GM12873 (cell line): ENCODE results near the gene MADD.

Experiments
- CTCF ChIP-seq: IDR thresholded peaks from 2 replicates; pipeline ENCODE4 v1.5.1; 2012; ENCODE audit warnings: low read depth, mild to moderate bottlenecking, moderate library complexity, low read length, control low read depth; ENCODE audit not compliant: insufficient read depth; ENCODE audit errors: missing control alignments

Gene MADD

GRCh38 chr11:47234669-47235100 lies 35.2 kb upstream of the MADD start:
- no peak for TF ChIP-seq CTCF

DNA sequence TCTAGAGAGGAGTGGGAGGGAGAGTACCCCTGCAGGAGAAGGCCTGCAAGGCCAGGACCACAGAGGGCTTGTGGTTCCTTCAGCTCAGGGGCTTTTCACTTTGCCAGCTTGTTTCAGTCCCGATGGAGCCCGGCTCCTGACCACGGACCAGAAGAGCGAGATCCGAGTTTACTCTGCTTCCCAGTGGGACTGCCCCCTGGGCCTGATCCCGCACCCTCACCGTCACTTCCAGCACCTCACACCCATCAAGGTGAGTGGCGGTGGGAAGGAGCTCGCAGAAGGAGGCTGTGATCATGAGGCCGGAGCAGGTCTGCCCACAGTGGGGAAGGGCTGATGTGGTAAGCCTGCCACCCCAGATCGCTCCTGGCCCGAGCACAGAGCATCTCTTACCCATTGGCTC lies 34.8 kb upstream of the MADD start:
- TF ChIP-seq CTCF: no peak

GRCh38 chr11:47236482-47236881 lies 33.5 kb upstream of the MADD start:
- no peak for TF ChIP-seq CTCF

- no peak for TF ChIP-seq CTCF
These were observed 30.1 kb upstream of the MADD start for GRCh38 chr11:47239852-47240251.

- TF ChIP-seq CTCF: no peak
These were observed 28.1 kb upstream of the MADD start for GRCh38 chr11:47241841-47242301.

DNA sequence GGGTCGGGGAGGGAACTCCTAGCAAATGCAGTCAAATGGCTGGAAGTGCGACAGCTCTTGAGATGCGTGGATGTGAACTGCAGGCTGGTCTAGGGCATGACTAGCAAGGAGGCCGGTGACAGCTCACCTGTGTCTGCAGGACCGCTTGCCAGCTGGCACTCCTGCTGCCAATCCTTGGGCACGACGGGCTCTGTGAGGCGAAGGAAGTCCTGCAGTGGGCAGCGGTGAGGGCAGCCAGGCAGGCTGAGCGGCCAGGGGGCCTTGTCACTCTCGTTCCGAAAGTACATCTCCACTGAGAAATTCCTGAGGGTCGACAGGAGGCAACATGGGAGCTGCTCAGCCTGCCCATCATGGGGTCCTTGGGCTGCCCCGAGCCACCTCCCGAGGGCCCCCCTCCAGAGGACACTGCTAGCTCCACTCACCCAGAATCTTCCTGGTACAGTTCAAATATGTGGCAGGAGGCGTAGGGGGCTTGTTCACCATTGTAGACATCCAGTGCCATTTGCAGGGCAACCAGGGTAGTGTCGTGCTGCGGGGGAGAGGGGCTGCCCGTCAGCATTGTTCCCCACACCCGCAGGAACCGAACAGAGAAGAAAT lies 27.2 kb upstream of the MADD start:
- TF ChIP-seq CTCF: no peak

- no peak for TF ChIP-seq CTCF
These were observed 26.5 kb upstream of the MADD start for GRCh38 chr11:47243454-47243853.
